B cell (primary cell): ENCODE results near the gene PTPN7. TPM values are rescaled to one million over a fixed set of nuclear protein-coding genes. Genes with fewer than 3 reads are reported as not detected.

Experiments
- ATAC-seq: fragments of 200-7000 bp; cut with Tn5 transposase; one replicate; pipeline ENCODE4 v1.10.0; 2021; ENCODE audit warnings: low read depth, mild to moderate bottlenecking, moderate number of reproducible peaks, moderate library complexity
- CTCF ChIA-PET: fragments of 350-600 bp; sonication (Branson Sonifier 250); formaldehyde crosslinking; loops from one replicate; lab custom pipeline; 2021; ENCODE audit warnings: antibody characterized with exemption, inconsistent platforms; lab: Charles Lee
- POLR2A ChIA-PET: fragments of 350-600 bp; sonication (Branson Sonifier 250); formaldehyde crosslinking; loops from one replicate; lab custom pipeline; 2021; ENCODE audit warnings: antibody characterized with exemption; lab: Charles Lee
- DNase-seq: peaks from one replicate; pipeline ENCODE4 v3.0.0; 2013
- H2AFZ ChIP-seq: 2 replicates; pipeline ENCODE4 v1.6.1; 2012; ENCODE audit warnings: mild to moderate bottlenecking, low read depth, low read length; ENCODE audit not compliant: insufficient read depth, poor library complexity, severe bottlenecking
- H3K27ac ChIP-seq, 2 donors: 1 replicate in 1 of 2; 2 replicates in 1 of 2; pipeline ENCODE4 v1.5.1; 2012 to 2013; ENCODE audit warnings: low read length in 2 of 2, mild to moderate bottlenecking in 2 of 2, moderate library complexity in 1 of 2
- H3K27me3 ChIP-seq, 4 experiments: fragments of 200-600 bp in 1 of 4; sonication (generic) in 1 of 4; replicated peaks in 1 of 4; 1 replicate in 2 of 4; 2 replicates in 2 of 4; pipeline versions ENCODE4 v1.6.1 to v1.7.0; 2013 to 2016; ENCODE audit warnings: low read length in 3 of 4, mild to moderate bottlenecking in 2 of 4, mixed read lengths in 1 of 4, moderate library complexity in 1 of 4; ENCODE audit not compliant: insufficient read depth in 4 of 4, control insufficient read depth in 3 of 4; ENCODE audit errors: control extremely low read depth in 1 of 4
- H3K36me3 ChIP-seq, 2 experiments: replicated peaks in 1 of 2; 1 replicate in 1 of 2; 2 replicates in 1 of 2; pipeline versions ENCODE4 v1.6.1 to v1.7.1; 2013; ENCODE audit warnings: low read length in 1 of 2; ENCODE audit not compliant: insufficient read depth in 2 of 2, control insufficient read depth in 1 of 2; ENCODE audit errors: control extremely low read depth in 1 of 2, extremely low read depth in 1 of 2
- H3K4me1 ChIP-seq, 2 donors: fragments of 200-600 bp in 1 of 2; sonication (generic) in 1 of 2; 1 replicate in 1 of 2; 2 replicates in 1 of 2; pipeline versions ENCODE4 v1.5.1 to v1.6.1; 2013 to 2017; ENCODE audit warnings: low read length in 2 of 2; ENCODE audit not compliant: control insufficient read depth in 2 of 2, insufficient read depth in 2 of 2
- H3K4me2 ChIP-seq: replicated peaks from 2 replicates; pipeline ENCODE3; 2012; ENCODE audit warnings: mild to moderate bottlenecking, low read depth, low read length; ENCODE audit not compliant: poor library complexity, severe bottlenecking
- H3K4me3 ChIP-seq, 5 experiments: fragments of 200-600 bp in 1 of 5; sonication (generic) in 1 of 5; 1 replicate in 3 of 5; 2 replicates in 2 of 5; pipeline versions ENCODE4 v1.5.1 to v1.7.0; 2011 to 2016; ENCODE audit warnings: low read length in 4 of 5, mild to moderate bottlenecking in 4 of 5, low read depth in 2 of 5, control low read depth in 1 of 5, moderate library complexity in 1 of 5; ENCODE audit not compliant: insufficient read depth in 1 of 5; ENCODE audit errors: control extremely low read depth in 1 of 5, extremely low read depth in 1 of 5
- H3K79me2 ChIP-seq: fragments of 200-600 bp; sonication (generic); one replicate; pipeline ENCODE4 v1.6.0; 2016; ENCODE audit warnings: low read length; ENCODE audit not compliant: control insufficient read depth, insufficient read depth
- H3K9ac ChIP-seq: fragments of 200-600 bp; sonication (generic); 2 replicates; pipeline ENCODE4 v1.6.1; 2017; ENCODE audit warnings: mild to moderate bottlenecking, low read length, moderate library complexity
- H3K9me3 ChIP-seq, 3 donors: one replicate each; pipeline versions ENCODE4 v1.6.1 to v1.7.1; 2013; ENCODE audit warnings: low read length in 2 of 3; ENCODE audit not compliant: control insufficient read depth in 2 of 3, insufficient read depth in 1 of 3; ENCODE audit errors: control extremely low read depth in 1 of 3
- H4K20me1 ChIP-seq: 2 replicates; pipeline ENCODE4 v1.6.0; 2012; ENCODE audit warnings: mild to moderate bottlenecking, low read length; ENCODE audit not compliant: insufficient read depth, control insufficient read depth, poor library complexity, severe bottlenecking
- H3K27ac Mint-ChIP-seq: one replicate; pipeline ENCODE4 v1.8.0; 2021; ENCODE audit warnings: mixed read lengths
- H3K27me3 Mint-ChIP-seq: one replicate; pipeline ENCODE4 v1.8.0; 2021; ENCODE audit warnings: mixed read lengths
- H3K4me1 Mint-ChIP-seq: one replicate; pipeline ENCODE4 v1.8.0; 2021; ENCODE audit warnings: mixed read lengths
- H3K4me3 Mint-ChIP-seq: one replicate; pipeline ENCODE4 v1.8.0; 2021; ENCODE audit warnings: mixed read lengths
- H3K9me3 Mint-ChIP-seq: one replicate; pipeline ENCODE4 v1.8.0; 2022; ENCODE audit warnings: mixed read lengths; ENCODE audit not compliant: insufficient read depth
- EZH2 ChIP-seq: IDR thresholded peaks from 2 replicates; pipeline ENCODE4 v1.6.1; 2012; ENCODE audit warnings: borderline replicate concordance, low read depth, mild to moderate bottlenecking, moderate library complexity, low read length; ENCODE audit not compliant: insufficient read depth, poor library complexity, severe bottlenecking
- WGBS: methylation state at CpG from one replicate; pipeline ENCODE4 v1.1.5; 2013; ENCODE audit warnings: missing lambda C conversion rate; ENCODE audit not compliant: insufficient coverage; 5-methylcytosine and 5-hydroxymethylcytosine counted together
- intact Hi-C: fragments of 100-400 bp; cut with micrococcal nuclease; formaldehyde crosslinking; loops from one replicate; pipeline ENCODE4 v1.10.0; 2022
- polyA plus RNA-seq: library from polyadenylated mRNA; depleted of rRNA; stranded (reverse); fragments of >200 nt; gene quantifications from 2 replicates; pipeline ENCODE4 v1.2.3, GENCODE V29; 2012
- total RNA-seq, 2 donors: library from RNA; stranded (reverse); fragments of 120-200 nt in 1 of 2; gene quantifications; 1 replicate in 1 of 2; 2 replicates in 1 of 2; pipeline versions ENCODE4 v1.2.3 to v1.2.4, GENCODE V29; 2013 to 2022
- TF ChIP-seq, protein P1 (sequence below): fragments of 200-600 bp; IDR thresholded peaks from one replicate; pipeline ENCODE4 v1.8.0; 2022; ENCODE audit warnings: antibody characterized with exemption, mild to moderate bottlenecking

Gene PTPN7
- total and polyA plus RNA-seq, 2 donors (not counting 1 experiment from before 2014, with no cell fraction given): 16.0 to 37.5 TPM

- no peak for ATAC-seq
- CTCF ChIA-PET: interaction anchor here (1.1 kb wide), 1 partner anchor 191 kb away, joined by 5 read pairs; no protein-coding TSS in a partner anchor
- intact Hi-C loops: no loop called here
- Histone ChIP-seq H2AFZ (no peak within 1 kb of the TSS), H3K27ac (no peak within 1 kb of the TSS), H3K4me1 (no peaks in the 10 kb centered on the region), H3K9ac (no peak within 1 kb of the TSS), H3K36me3 (no peaks in the 10 kb centered on the region), H3K4me2 (no peak within 1 kb of the TSS), H3K79me2 (no peaks in the 10 kb centered on the region), H4K20me1 (no peaks in the 10 kb centered on the region), H3K4me3 (no peak within 1 kb of the TSS), H3K27me3 (peaks cover 0 to 5% (median 0%) of the 10 kb centered on the region in 4 experiments), H3K9me3 (no peaks in the 10 kb centered on the region)
- Mint-ChIP-seq H3K27ac (no peak within 1 kb of the TSS), H3K9me3 (no peaks in the 10 kb centered on the region), H3K27me3 (peaks cover 22% of the 10 kb centered on the region), H3K4me3 (no peak within 1 kb of the TSS), H3K4me1 (no peaks in the 10 kb centered on the region)
- 91% methylated on average over 19 of the region's 19 CpGs for WGBS
- TF ChIP-seq, protein P1, sequence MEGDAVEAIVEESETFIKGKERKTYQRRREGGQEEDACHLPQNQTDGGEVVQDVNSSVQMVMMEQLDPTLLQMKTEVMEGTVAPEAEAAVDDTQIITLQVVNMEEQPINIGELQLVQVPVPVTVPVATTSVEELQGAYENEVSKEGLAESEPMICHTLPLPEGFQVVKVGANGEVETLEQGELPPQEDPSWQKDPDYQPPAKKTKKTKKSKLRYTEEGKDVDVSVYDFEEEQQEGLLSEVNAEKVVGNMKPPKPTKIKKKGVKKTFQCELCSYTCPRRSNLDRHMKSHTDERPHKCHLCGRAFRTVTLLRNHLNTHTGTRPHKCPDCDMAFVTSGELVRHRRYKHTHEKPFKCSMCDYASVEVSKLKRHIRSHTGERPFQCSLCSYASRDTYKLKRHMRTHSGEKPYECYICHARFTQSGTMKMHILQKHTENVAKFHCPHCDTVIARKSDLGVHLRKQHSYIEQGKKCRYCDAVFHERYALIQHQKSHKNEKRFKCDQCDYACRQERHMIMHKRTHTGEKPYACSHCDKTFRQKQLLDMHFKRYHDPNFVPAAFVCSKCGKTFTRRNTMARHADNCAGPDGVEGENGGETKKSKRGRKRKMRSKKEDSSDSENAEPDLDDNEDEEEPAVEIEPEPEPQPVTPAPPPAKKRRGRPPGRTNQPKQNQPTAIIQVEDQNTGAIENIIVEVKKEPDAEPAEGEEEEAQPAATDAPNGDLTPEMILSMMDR: no peak
- TF ChIP-seq EZH2: no peak
- POLR2A ChIA-PET: no interaction called here
- DNase-seq: no peak
Observed at GRCh38 chr1:202122639-202123335, 37.6 kb downstream of the PTPN7 start, which contains the start of gene GPR37L1. Gene GPR37L1 (plus strand): TSS chr1:202122917. CDS start chr1:202122964, 47 bp downstream.

DNA sequence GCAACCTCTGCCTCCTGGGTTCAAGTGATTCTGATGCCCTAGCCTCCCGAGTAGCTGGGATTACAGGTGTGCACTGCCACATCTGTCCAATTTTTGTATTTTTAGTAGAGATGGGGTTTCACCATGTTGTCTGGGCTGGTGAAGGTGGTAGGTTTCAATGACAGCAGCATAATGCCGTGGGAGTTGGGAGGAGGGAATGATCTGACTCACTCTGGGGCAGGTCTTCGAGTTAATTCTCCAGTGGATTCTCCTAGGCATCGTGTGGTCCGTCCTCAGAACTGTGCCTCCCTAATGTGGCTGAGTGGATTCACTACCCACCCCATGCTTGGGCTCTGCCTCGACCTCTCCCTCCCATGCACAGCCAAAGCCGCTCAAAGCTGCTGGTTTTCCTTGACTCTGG is 39.4 kb downstream of the PTPN7 start:
- no peak for ATAC-seq
- CTCF ChIA-PET: no interaction called here
- intact Hi-C loops: no loop called here
- WGBS: 71% methylated on average over 7 of the region's 7 CpGs
- TF ChIP-seq, protein P1: no peak
- no peak for TF ChIP-seq EZH2
- H2AFZ ChIP-seq: no peak overlapping the region
- no peak overlapping the region for H3K27ac ChIP-seq
- H3K27me3 Mint-ChIP-seq: peaks cover 13% of the 10 kb centered on the region
- peaks cover 0 to 2% (median 0%) of the 10 kb centered on the region in 4 experiments for H3K27me3 ChIP-seq
- no peaks in the 10 kb centered on the region for H3K9me3 Mint-ChIP-seq
- H3K36me3 ChIP-seq: no peaks in the 10 kb centered on the region
- no peaks in the 10 kb centered on the region for H3K9me3 ChIP-seq
- H3K9ac ChIP-seq: no peak overlapping the region
- POLR2A ChIA-PET: no interaction called here
- H3K27ac Mint-ChIP-seq: no peak overlapping the region
- H4K20me1 ChIP-seq: no peaks in the 10 kb centered on the region
- no peak overlapping the region for H3K4me3 ChIP-seq
- H3K4me2 ChIP-seq: no peak overlapping the region
- no peak for DNase-seq
- H3K79me2 ChIP-seq: no peaks in the 10 kb centered on the region
- no peaks in the 10 kb centered on the region for H3K4me1 ChIP-seq
- H3K4me3 Mint-ChIP-seq: no peak overlapping the region
- H3K4me1 Mint-ChIP-seq: no peaks in the 10 kb centered on the region
